Astrocyte of the cerebellum (primary cell): ENCODE results near the gene TBX5.

Experiments used
- DNase-seq: peaks from one replicate; pipeline ENCODE4 v3.0.0-alpha.2; 2011; ENCODE audit warnings: low read depth
- H3K4me3 ChIP-seq: 2 replicates; pipeline ENCODE4 v1.5.1; 2011; ENCODE audit warnings: mild to moderate bottlenecking, low read depth, low read length, moderate library complexity
- in situ Hi-C: cut with HindIII; loops from 2 replicates; pipeline ENCODE4 v1.10.0; 2017; ENCODE audit warnings: low sequenced_read_pairs
- TF ChIP-seq, protein P1 (sequence below): IDR thresholded peaks from 2 replicates; pipeline ENCODE4 v1.5.1; 2012; ENCODE audit warnings: low read length, low read depth, moderate library complexity, mild to moderate bottlenecking; ENCODE audit errors: missing control alignments

Gene TBX5

DNA sequence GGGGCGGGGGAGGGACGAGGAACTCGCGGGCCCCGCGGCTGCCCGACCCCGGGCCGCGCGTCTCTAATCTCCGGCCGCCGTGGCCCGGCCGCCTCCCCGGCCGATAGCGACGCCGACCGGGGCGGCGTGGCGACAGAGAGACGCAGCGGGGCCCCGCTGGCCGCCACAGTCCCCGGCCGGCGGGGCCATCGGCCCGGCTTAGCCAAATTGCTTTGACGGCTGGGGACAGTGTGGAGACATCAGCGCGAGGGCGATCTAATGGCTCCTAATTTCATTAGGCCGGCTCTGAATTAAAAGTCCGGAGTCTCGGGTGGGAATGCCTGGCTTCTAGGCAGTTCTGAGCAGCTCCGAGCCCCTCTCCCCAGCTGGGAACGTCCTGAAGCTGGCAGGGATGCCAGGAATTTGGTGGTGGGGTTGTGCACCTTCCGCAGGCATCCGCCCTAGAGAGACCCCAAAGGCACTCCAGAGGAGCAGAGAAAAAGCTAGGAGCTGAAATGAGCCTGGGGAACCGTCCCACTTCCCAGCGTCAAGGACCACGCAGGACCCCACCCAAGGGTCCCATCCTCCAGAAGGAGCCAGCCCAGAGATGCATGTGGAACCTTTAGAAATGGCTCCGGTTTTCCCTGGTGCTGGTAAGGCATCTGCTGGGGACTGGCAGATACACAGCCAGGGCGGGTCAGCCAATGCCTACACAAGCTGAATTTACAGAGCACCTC lies 9.6 kb downstream of the TBX5 start:
- no peak for DNase-seq
- in situ Hi-C loops = no loop called here
- TF ChIP-seq, protein P1, sequence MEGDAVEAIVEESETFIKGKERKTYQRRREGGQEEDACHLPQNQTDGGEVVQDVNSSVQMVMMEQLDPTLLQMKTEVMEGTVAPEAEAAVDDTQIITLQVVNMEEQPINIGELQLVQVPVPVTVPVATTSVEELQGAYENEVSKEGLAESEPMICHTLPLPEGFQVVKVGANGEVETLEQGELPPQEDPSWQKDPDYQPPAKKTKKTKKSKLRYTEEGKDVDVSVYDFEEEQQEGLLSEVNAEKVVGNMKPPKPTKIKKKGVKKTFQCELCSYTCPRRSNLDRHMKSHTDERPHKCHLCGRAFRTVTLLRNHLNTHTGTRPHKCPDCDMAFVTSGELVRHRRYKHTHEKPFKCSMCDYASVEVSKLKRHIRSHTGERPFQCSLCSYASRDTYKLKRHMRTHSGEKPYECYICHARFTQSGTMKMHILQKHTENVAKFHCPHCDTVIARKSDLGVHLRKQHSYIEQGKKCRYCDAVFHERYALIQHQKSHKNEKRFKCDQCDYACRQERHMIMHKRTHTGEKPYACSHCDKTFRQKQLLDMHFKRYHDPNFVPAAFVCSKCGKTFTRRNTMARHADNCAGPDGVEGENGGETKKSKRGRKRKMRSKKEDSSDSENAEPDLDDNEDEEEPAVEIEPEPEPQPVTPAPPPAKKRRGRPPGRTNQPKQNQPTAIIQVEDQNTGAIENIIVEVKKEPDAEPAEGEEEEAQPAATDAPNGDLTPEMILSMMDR = no peak
- H3K4me3 ChIP-seq = no peak overlapping the region

DNA sequence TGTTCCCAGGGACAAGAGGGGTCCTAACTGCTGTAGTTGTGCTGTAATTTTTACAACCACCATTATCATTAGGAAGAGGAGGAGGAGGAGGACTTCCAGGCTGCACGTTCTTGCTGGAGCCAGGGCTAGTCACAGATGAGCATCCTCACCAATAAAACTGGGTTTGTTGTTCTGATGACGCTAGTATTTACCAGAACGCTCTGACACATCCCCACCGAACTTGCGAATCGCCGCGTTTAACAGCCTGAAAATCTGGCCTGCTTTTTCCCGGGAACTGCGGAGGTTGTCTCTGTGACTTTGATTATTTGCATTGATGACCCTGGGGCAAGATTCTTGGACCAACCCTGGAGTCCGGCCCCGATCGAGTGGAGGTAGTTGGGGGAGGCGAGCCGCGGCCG lies 10.2 kb downstream of the TBX5 start:
- in situ Hi-C loops = no loop called here
- H3K4me3 ChIP-seq = no peak overlapping the region
- TF ChIP-seq, protein P1 = no peak
- DNase-seq = no peak

DNA sequence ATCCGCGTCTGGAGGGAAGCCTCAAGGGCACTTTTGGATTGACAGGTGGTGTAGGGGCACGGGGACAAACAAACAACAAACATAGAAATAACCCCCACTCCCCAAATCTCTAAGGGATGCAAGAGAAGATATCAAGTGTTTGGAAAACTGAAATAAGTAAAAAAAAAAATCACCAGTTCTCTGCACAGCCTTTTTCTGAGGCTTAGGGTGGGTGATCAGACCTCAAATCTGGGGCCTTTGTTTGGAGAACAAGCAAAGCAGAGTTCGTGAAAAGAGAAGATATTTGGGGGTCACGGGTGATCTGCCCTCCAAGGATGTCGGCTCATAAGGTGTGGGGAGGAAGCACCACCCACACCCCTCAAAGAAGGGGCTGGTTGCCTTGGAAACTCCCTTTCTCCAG lies 10.7 kb downstream of the TBX5 start:
- no peak for DNase-seq
- TF ChIP-seq, protein P1 = no peak
- in situ Hi-C loops = no loop called here
- no peak overlapping the region for H3K4me3 ChIP-seq

DNA sequence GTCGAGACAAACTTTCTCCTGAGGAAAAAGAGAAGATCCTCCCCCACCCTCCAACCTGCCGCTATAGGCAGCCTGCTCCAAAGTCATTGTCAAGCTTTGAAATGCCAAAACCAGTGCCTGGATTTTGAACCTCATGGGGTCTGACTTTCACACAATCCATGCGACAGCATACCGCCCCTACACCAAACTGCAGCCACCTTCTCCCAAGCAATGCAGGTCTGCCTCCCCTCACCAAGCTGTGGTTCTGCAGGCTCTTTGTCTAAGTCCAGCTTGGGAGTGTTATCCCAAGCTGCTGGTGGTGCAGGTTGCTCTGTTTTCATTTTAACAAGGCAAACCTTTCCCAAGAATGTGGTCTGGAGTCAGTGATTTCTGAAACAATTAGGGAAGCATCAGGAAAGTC lies 12.4 kb downstream of the TBX5 start:
- no peak for DNase-seq
- in situ Hi-C loops = no loop called here

DNA sequence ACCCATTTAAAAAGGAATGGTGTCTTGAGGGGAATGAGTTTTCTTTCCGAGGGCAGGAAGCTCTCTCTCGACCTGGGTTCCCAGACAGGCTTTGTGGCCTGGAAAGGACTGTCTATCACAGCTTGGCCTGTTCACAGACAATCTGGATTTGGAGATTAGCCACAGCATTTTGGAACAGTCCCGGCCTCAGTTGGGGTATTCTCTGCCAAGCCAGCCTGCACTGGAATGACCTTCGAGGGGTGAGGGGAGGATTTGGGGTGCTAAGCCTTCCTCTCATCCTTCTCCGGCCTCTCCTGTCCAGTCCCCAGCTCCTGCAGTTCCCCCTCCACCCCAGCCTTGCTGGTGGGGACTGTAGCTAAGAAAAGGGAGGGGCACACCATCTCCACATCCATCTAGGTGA lies 13.0 kb downstream of the TBX5 start:
- in situ Hi-C loops = no loop called here
- H3K4me3 ChIP-seq = no peak overlapping the region
- TF ChIP-seq, protein P1 = no peak
- DNase-seq = no peak

More for the DNA sequence above, 12.4 kb downstream of the TBX5 start:
- no peak overlapping the region for H3K4me3 ChIP-seq
- TF ChIP-seq, protein P1 = no peak

DNA sequence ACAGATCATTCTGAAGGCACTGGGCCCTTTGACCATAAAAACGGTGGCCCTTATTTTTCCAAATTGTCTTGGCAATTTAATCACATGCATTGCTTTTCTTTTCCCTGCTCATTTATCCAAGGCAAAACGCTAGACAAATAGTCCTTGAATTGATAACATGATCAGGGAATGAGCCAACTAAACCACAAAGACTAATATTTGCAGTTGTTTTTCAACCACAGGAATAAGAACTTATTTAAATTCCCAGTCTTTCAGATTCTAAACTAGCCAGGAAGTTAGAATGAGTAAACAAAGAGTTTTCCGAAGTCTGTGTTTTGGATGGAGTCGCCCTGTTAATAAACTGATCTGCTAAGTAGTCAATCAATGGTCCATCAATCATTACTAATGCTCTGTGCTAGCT lies 14.9 kb downstream of the TBX5 start:
- in situ Hi-C loops = no loop called here
- TF ChIP-seq, protein P1 = no peak
- H3K4me3 ChIP-seq = no peak overlapping the region
- DNase-seq = no peak
